OCI-LY1 (cell line): ENCODE results near the gene NXNL1.
"Not testable (repeated sequence)": the region's sequence is repeated elsewhere in the genome, so short reads cannot be mapped to it uniquely, and the experiment has no call there.

ENCODE experiments used
- H2AFZ ChIP-seq: fragments of 200-600 bp; sonication (generic), shearing (Covaris generic); 2 replicates; pipeline ENCODE4 v1.6.0; 2014; ENCODE audit warnings: antibody characterized with exemption, mild to moderate bottlenecking, low read length
- H3F3A ChIP-seq: fragments of 200-600 bp; sonication (generic), shearing (Covaris generic); 2 replicates; pipeline ENCODE4 v1.6.0; 2014; ENCODE audit warnings: mild to moderate bottlenecking, antibody characterized with exemption, low read length, moderate library complexity; ENCODE audit not compliant: insufficient read depth
- H3K27ac ChIP-seq: fragments of 200-600 bp; sonication (generic); 2 replicates; pipeline ENCODE4 v1.5.1; 2014; ENCODE audit warnings: low read length, mixed run types, mild to moderate bottlenecking, low read depth; ENCODE audit not compliant: poor library complexity, severe bottlenecking
- H3K27me3 ChIP-seq: fragments of 200-600 bp; sonication (generic); 2 replicates; pipeline ENCODE4 v1.6.0; 2014; ENCODE audit warnings: antibody characterized with exemption, mild to moderate bottlenecking, low read length, moderate library complexity; ENCODE audit not compliant: insufficient read depth
- H3K36me3 ChIP-seq: fragments of 200-600 bp; sonication (generic); 2 replicates; pipeline ENCODE4 v1.6.1; 2014; ENCODE audit warnings: mild to moderate bottlenecking, antibody characterized with exemption, low read length, moderate library complexity, mixed read lengths; ENCODE audit not compliant: insufficient read depth
- H3K4me1 ChIP-seq: fragments of 200-600 bp; sonication (generic); 2 replicates; pipeline ENCODE4 v1.5.1; 2014; ENCODE audit warnings: mild to moderate bottlenecking, low read length, moderate library complexity; ENCODE audit not compliant: insufficient read depth, severe bottlenecking
- H3K4me2 ChIP-seq: fragments of 200-600 bp; sonication (generic), shearing (Covaris generic); 2 replicates; pipeline ENCODE4 v1.6.1; 2014; ENCODE audit warnings: low read length
- H3K4me3 ChIP-seq: fragments of 200-600 bp; sonication (generic); 2 replicates; pipeline ENCODE4 v1.5.1; 2014; ENCODE audit warnings: low read length, low read depth, mild to moderate bottlenecking, mixed read lengths; ENCODE audit not compliant: poor library complexity, severe bottlenecking
- H3K79me2 ChIP-seq: fragments of 200-600 bp; shearing (Covaris generic); 2 replicates; pipeline ENCODE4 v1.6.1; 2016; ENCODE audit warnings: mixed run types, low read length, mixed read lengths; ENCODE audit not compliant: insufficient read depth
- H3K9ac ChIP-seq: fragments of 200-600 bp; sonication (generic), shearing (Covaris generic); 2 replicates; pipeline ENCODE4 v1.6.1; 2014; ENCODE audit warnings: mild to moderate bottlenecking, low read length, mixed read lengths
- H3K9me2 ChIP-seq: fragments of 200-600 bp; sonication (generic), shearing (Covaris generic); 2 replicates; pipeline ENCODE4 v1.6.1; 2014; ENCODE audit warnings: low read depth, mild to moderate bottlenecking, low read length, mixed read lengths
- H3K9me3 ChIP-seq: fragments of 200-600 bp; shearing (Covaris generic); 2 replicates; pipeline ENCODE4 v1.6.1; 2014; ENCODE audit warnings: low read length, mixed read lengths
- H4K20me1 ChIP-seq: fragments of 200-600 bp; sonication (generic), shearing (Covaris generic); 2 replicates; pipeline ENCODE4 v1.6.0; 2016; ENCODE audit warnings: mild to moderate bottlenecking, low read length; ENCODE audit not compliant: insufficient read depth
- EZH2 ChIP-seq: fragments of 200-600 bp; sonication (generic), shearing (Covaris generic); IDR thresholded peaks from 2 replicates; pipeline ENCODE4 v1.8.0; 2017; ENCODE audit warnings: borderline replicate concordance, mixed run types, mild to moderate bottlenecking, antibody characterized with exemption, low read length, moderate library complexity, mixed read lengths
- TF ChIP-seq, protein P1 (sequence below): fragments of 200-600 bp; sonication (generic), shearing (Covaris generic); IDR thresholded peaks from 2 replicates; pipeline ENCODE4 v1.5.1; 2017; ENCODE audit warnings: mild to moderate bottlenecking, antibody characterized with exemption, low read length, moderate library complexity, mixed read lengths

The NXNL1 gene

DNA sequence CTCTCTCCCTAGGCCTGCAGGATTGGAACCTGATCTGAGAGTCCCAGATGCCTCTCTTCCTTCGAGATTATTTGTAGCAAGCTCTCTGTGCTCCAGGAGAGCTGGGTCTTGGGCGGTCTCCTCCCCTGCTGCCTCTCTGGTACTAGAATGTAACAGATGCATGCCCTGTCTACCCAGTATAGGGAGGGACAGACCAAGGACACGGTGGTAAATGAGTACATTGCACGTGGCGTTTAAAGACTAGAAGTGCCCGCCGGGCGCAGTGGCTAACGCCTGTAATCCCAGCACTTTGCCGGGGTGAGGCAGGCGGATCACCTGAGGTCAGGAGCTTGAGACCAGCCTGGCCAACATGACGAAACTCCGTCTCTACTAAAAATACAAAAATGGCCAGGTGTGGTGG lies 21.3 kb upstream of the NXNL1 start:
- no peaks in the 10 kb centered on the region for H3K79me2 ChIP-seq
- H3K9me3 ChIP-seq, result no peaks in the 10 kb centered on the region
- H3K9me2 ChIP-seq, result no peaks in the 10 kb centered on the region
- H3K4me2 ChIP-seq, result no peak overlapping the region
- H3K27ac ChIP-seq, result no peak overlapping the region
- no peaks in the 10 kb centered on the region for H4K20me1 ChIP-seq
- no peaks in the 10 kb centered on the region for H3K4me1 ChIP-seq
- no peak overlapping the region for H2AFZ ChIP-seq
- TF ChIP-seq, protein P1, sequence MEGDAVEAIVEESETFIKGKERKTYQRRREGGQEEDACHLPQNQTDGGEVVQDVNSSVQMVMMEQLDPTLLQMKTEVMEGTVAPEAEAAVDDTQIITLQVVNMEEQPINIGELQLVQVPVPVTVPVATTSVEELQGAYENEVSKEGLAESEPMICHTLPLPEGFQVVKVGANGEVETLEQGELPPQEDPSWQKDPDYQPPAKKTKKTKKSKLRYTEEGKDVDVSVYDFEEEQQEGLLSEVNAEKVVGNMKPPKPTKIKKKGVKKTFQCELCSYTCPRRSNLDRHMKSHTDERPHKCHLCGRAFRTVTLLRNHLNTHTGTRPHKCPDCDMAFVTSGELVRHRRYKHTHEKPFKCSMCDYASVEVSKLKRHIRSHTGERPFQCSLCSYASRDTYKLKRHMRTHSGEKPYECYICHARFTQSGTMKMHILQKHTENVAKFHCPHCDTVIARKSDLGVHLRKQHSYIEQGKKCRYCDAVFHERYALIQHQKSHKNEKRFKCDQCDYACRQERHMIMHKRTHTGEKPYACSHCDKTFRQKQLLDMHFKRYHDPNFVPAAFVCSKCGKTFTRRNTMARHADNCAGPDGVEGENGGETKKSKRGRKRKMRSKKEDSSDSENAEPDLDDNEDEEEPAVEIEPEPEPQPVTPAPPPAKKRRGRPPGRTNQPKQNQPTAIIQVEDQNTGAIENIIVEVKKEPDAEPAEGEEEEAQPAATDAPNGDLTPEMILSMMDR, result no peak
- no peak for TF ChIP-seq EZH2
- 0 out of 2 replicates have a peak, but pooled peaks cover 4% of the 10 kb centered on the region for H3K27me3 ChIP-seq
- H3K36me3 ChIP-seq, result no peaks in the 10 kb centered on the region
- H3K4me3 ChIP-seq, result no peak overlapping the region
- H3K9ac ChIP-seq, result no peak overlapping the region
- no peaks in the 10 kb centered on the region for H3F3A ChIP-seq

DNA sequence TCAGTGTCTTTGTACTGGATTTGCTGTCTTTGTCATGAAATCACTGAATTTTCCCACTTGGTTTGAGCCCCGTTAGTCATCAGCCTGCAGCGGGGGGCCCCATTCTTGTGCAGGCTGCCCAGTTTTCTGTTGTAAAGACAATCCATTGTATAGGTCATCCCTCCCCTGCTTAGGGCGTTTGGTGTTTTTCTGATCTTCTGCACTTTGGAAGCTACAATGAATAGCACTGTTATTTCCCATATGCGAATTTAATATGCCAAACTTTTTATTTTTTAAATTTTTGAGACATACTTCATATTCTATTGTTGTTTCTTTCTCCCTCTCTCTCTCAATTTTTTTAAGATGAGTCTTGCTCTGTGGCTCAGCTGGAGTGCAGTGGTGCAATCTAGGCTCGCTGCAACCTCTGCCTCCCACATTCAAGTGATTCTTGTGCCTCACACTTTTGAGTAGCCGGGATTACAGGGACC lies 18.6 kb upstream of the NXNL1 start:
- H3K27ac ChIP-seq, result no peak overlapping the region
- no peak overlapping the region for H3K4me3 ChIP-seq
- no peaks in the 10 kb centered on the region for H3K79me2 ChIP-seq
- no peak overlapping the region for H2AFZ ChIP-seq
- TF ChIP-seq, protein P1, result no peak
- no peaks in the 10 kb centered on the region for H4K20me1 ChIP-seq
- no peaks in the 10 kb centered on the region for H3K4me1 ChIP-seq
- H3K9me3 ChIP-seq, result no peaks in the 10 kb centered on the region
- H3K9me2 ChIP-seq, result no peaks in the 10 kb centered on the region
- no peak overlapping the region for H3K9ac ChIP-seq
- H3K4me2 ChIP-seq, result no peak overlapping the region
- H3F3A ChIP-seq, result no peaks in the 10 kb centered on the region
- no peaks in the 10 kb centered on the region for H3K36me3 ChIP-seq
- 0 out of 2 replicates have a peak, but pooled peaks cover 4% of the 10 kb centered on the region for H3K27me3 ChIP-seq

- Histone ChIP-seq H3K27me3 (peaks cover 4% of the 10 kb centered on the region; the same call in 1 of the 2 replicates), H3K4me2 (no peak overlapping the region), H4K20me1 (no peaks in the 10 kb centered on the region), H3K9ac (no peak overlapping the region), H3K4me1 (peaks cover 5% of the 10 kb centered on the region), H3K79me2 (no peaks in the 10 kb centered on the region), H3K4me3 (no peak overlapping the region), H3K36me3 (no peaks in the 10 kb centered on the region), H3K9me2 (no peaks in the 10 kb centered on the region), H3K9me3 (no peaks in the 10 kb centered on the region), H3F3A (no peaks in the 10 kb centered on the region), H3K27ac (no peak overlapping the region), H2AFZ (no peak overlapping the region)
- no peak for TF ChIP-seq EZH2
- TF ChIP-seq, protein P1, result no peak
These were observed 14.9 kb upstream of the NXNL1 start for GRCh38 chr19:17475541-17476115.

DNA sequence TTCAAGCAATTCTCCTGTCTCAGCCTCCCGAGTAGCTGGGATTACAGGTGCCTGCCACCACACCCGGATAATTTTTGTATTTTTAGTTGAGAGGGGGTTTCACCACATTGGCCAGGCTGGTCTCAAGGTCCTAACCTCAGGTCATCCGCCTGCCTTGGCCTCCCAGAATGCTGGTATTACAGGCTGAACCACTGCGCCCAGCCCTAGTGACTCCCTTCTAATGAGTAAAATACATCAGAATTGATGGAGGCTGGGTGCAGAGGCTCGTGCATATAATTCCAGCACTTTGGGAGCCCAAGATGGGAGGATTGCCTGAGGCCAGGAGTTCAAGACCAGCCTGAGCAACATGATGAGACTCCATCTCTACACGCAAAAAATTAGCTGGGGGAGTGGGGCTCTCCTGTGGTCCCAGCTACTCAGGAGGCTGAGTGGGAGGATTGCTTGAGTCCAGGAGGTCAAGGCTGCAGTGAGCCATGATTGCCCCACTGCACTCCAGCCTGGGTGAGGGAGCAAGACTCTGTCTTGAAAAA lies 14.3 kb upstream of the NXNL1 start:
- not testable (repeated sequence) for H2AFZ ChIP-seq, H3K27me3 ChIP-seq, H3K4me2 ChIP-seq, H3K9ac ChIP-seq, H3K36me3 ChIP-seq, H3K4me3 ChIP-seq, H3K27ac ChIP-seq, H3K79me2 ChIP-seq, H3K4me1 ChIP-seq, H3F3A ChIP-seq, H3K9me2 ChIP-seq, H3K9me3 ChIP-seq, H4K20me1 ChIP-seq
